Stimulated activated CD8-positive, alpha-beta memory T cell treated with anti-CD3 and anti-CD28 coated beads, Interleukin-4, amount 100 ng/mL, for 4 hours (primary cell): ENCODE data around the gene MFSD2A.
"Not testable (repeated sequence)": the region's sequence is repeated elsewhere in the genome, so short reads cannot be mapped to it uniquely, and the experiment has no call there.

Experiments used
- DNase-seq, 2 donors: peaks; one replicate each; pipeline ENCODE4 v3.0.0-alpha.2; 2020; ENCODE audit warnings: low read depth in 2 of 2, low spot score in 1 of 2

The MFSD2A gene

GRCh38 chr1:39954870-39955546 lies at the start of gene MFSD2A:
TSS of gene MFSD2A (plus strand) at chr1:39955145. CDS start at chr1:39955293, 148 bp downstream.
- peak; percentile 76 to 87 for DNase-seq

DNA sequence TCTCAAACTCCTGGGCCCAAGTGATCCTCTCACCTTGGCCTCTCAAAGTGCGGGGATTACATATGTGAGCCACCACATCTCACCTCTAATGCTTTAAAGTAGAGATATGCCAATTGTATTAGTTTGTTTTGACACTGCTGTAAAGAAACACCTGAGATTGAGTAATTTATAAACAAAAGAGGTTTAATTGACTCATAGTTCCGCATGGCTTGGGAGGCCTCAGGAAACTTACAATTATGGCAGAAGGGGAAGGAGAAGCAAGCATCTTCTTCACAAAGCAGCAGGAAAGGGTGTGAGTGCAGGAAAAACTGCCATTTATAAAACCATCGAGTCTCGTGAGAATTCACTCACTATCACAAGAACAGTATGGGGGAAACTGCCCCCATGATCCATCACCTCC lies 49.8 kb upstream of the MFSD2A start:
- DNase-seq: no peak

DNA sequence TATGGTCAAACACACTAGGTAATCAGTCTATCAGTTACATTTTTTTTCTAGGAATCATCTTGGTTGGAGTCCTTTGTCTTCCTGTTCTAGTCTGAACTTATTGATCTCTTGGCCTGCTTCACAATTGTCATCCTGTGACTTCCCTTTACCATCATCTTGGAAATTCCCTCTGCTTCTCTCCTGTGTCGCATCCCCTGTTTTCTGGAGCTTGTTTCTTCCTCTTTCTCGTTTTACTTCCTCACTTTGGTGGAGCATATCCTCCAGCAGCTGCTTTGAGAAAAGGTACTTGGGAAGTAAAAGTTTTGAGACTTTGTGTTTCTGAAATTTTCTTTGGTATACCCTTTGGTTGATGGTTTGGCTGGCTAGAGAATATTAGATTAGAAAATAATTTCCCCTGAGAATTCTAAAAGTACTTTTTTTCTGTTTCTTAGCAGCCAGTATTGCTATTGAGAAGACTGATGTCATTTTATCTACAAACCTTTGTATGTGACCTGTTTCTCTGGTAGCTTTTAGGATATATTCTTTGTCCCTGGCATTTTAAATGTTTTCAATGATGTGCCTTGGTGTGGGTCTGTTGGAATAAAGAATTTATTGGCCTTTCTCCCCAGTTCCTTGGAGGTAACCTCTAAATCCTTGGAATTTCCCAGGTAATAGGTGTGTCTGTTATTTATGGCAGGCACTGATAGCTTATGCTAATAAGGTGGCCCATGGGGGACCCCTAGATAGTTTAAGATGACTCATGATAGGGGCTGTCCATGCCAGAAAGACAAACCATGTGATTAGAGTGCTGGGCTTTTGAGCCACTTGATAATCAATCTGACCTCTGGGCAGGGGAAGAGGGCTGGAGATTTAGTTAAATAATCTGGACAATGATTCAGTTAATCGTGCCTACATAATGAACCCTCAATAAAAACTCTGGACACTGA lies 47.2 kb upstream of the MFSD2A start:
- no peak for DNase-seq

DNA sequence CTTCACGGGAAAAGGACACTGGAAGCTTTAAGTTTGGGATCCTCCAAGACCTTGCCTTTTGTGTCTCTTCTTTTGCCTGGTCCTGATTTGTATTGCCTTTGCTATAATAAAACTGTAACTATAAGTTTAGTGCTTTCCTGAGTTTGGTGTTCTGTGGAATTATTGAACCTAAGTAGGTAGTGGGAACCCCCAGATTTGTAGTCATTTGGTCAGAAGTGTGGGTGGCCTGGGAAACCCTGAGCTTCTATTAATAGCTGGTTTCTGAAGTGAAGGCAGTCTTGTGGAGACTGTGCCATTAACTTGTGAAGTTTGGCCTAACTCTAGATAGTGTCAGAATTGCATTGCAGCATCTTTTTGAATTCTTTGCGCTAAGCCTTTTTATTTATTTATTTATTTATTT lies 46.4 kb upstream of the MFSD2A start:
- DNase-seq: no peak

- no peak for DNase-seq
Measured at GRCh38 chr1:39910263-39910662, 44.7 kb upstream of the MFSD2A start.

DNA sequence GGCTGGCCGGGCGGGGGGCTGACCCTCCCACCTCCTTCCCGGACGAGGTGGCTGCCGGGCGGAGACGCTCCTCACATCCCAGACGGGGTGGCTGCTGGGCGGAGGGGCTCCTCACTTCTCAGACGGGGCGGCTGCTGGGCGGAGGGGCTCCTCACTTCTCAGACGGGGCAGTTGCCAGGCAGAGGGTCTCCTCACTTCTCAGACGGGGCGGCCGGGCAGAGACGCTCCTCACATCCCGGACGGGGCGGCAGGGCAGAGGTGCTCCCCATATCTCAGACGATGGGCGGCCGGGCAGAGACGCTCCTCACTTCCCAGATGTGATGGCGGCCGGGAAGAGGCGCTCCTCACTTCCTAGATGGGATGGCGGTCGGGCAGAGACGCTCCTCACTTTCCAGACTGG lies 41.8 kb upstream of the MFSD2A start:
- not testable (repeated sequence) for DNase-seq

DNA sequence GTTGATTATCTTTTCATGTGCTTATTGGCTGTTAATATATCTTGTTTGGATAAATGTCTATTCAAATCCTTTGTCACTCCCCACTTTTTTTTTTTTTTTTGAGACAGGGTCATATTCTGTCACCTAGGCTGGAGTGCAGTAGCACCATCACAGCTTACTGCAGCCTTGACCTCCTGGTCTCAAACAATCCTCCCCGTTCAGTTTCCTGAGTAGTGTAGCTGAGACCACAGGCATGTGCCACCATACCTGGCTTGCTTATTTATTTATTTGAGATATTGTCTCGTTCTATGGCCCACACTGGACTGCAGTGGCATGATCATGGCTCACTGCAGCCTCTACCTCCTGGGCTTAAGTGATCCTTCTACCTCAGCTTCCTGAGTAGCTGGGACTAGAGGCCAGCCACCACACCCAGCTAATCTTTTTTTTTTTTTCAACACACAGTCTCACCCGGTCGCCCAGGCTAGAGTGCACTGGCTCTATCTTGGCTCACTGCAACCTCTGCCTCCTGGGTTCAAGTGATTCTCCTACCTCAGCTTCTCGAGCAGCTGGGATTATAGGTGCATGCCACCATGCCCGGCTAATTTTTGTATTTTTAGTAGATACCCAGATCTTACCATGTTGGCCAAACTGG lies 39.3 kb upstream of the MFSD2A start:
- no peak for DNase-seq

- DNase-seq: no peak
Measured at GRCh38 chr1:39917825-39918224, 37.1 kb upstream of the MFSD2A start.

- peak in 1 of 2 donors; percentile 16 for DNase-seq
Measured at GRCh38 chr1:39919545-39919944, 35.4 kb upstream of the MFSD2A start.

GRCh38 chr1:39922251-39922688 lies 32.7 kb upstream of the MFSD2A start:
- DNase-seq: no peak

DNA sequence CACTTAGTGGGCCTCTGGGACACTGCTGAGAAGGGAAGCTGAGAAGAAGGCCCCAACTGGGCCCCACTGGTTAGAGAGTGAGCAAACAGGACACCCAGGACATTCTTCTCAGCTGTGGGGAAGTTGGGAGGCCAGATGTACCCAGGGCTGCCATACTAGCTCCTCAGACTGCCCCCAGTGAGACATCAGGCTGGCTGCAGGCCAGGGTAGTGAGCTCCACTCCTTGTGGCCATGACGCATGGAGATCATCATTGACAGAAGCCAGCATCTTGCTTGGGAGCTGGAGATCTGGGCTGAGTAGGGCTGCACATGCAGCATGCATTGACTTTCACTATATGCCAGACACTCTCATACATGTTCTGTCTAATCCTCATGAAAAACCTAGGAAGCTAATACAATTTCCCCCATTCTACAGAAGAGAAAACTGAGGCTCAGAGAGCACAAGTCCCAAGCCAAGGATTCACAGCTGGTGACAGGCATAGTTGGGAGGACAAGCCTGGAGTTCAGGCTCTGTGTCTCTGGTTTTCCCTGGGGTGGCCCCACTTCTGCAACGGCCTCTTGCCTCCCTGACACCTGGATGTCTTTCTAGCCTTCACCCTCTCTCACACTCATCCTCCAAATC lies 29.1 kb upstream of the MFSD2A start:
- no peak for DNase-seq

GRCh38 chr1:39926343-39926793 lies 28.6 kb upstream of the MFSD2A start:
- DNase-seq: no peak

- DNase-seq: no peak
Measured at GRCh38 chr1:39926820-39927219, 28.1 kb upstream of the MFSD2A start.

DNA sequence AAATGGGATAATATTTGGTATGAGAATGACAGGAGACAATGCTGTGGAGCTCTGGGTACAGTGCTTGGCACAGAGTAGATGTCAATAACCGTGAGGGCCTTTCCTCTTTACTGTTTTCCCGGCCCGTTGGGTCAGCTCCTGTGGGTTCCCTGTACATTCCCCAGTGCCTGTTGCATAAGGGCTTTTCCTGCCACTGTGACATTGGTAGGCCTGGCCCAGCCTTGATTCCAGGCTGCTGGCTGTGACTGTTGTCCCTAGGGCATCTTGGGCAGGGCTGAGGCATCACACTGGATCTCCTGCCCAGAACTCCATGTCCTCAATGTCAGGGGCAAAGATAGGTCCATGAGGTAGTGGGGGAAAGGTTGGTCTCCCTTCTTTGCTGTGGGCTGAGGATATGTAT lies 27.4 kb upstream of the MFSD2A start:
- DNase-seq: no peak

GRCh38 chr1:39928809-39929587 lies 25.9 kb upstream of the MFSD2A start:
- DNase-seq: no peak

GRCh38 chr1:39933956-39934941 lies 20.7 kb upstream of the MFSD2A start:
- no peak for DNase-seq

DNA sequence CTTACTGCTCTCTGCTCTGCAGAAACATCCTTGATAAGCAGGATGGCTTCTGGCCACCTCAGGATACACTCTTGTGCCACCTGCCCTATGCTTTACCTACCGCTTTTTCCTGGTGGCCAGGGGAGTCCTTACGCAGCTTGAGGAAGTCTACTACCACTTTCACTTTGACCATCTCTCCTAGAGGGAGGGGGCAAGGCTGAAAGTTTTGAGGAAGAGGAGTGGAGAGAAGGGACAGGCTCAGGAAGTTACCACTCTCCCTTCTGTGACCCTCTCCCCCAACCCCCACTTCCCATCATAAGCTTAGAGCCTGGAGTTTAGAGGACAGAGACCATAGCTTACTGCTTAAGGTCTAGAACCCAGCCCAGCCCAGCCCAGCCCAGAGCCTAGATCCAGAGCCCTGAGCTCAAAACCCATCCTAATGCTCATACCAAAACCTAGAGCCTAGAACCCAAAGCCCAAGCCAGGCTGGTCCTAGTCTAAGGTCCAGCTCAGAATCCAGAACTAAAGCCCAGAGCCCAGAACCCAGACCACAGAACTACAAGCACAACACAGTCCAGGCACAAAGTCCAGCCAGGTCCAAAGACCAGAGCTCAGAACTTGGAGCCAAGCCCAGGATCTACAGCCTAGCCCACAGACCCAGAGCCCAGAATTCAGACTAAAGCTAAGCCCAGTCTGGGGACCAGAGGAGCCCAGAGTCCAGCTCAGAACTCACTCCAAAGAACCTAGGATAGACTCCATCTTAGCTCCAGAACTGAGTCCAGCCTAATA lies 18.0 kb upstream of the MFSD2A start:
- DNase-seq: no peak

GRCh38 chr1:39938856-39939255 lies 16.1 kb upstream of the MFSD2A start:
- no peak for DNase-seq

DNA sequence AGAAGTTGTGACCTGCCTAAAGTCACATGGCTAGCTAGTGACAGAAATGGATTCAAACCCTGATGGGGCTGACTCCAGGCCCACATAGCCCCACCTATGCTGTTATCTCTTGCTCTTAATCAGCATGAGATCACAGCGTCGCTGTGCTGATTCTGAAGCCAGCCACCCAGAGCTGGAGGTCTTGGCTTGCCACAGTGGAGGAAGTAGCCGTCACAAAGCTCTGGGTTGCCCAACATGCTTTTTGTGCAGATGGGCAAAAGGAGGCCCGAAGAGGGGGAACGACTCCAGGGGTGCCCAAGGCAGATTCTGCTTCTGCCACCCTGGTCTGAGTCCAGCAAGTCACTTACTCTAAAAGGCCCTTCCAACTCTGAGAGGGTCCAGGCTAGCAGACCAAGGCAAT lies 14.7 kb upstream of the MFSD2A start:
- DNase-seq: no peak
